ENCODE results near the gene SUSD2.

DNA sequence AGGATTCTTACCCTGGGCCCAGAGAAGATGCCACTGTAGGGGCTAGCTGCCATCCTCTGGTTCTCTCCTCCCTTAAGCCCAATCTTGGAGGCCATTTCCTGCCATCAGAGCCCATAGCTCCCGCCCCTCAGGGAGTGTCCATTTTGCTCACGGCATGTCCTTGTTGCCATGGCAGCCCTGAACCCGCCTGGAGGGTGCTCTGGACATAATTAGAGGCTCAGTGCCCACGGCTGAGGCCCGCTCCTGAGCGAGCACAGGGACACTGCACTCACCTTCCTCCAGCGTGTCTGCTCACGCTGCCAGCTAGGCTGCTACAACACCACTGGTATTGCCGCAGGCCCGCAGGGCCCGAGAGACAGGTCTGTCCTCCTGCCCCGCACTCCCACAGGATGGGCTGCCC, 11.1 kb upstream of the SUSD2 start:
- no peak for TF ChIP-seq POLR2A (IDR thresholded peaks at IDR 0.05; ENCODE audit: low read depth, low read length)
- TF ChIP-seq POLR2AphosphoS5 (IDR thresholded peaks at IDR 0.05; ENCODE audit: low read depth, low read length), result no peak
- no peak for TF ChIP-seq TAF1 (IDR thresholded peaks at IDR 0.05; ENCODE audit: low read depth, low read length)
- no peak for TF ChIP-seq PAX5 (IDR thresholded peaks at IDR 0.05; ENCODE audit: insufficient read depth, low read length, severe bottlenecking)
- TF ChIP-seq SPI1 (IDR thresholded peaks at IDR 0.05; ENCODE audit: low read depth, low read length), result no peak
- TF ChIP-seq POU2F2 (IDR thresholded peaks at IDR 0.05; ENCODE audit: low read depth, low read length), result no peak

Data from GM12891 (cell line).